PC-9 (cell line): ENCODE results near the gene IL17RE. TPM values are rescaled to one million over a fixed set of nuclear protein-coding genes. Genes with fewer than 3 reads are reported as not detected.
"Not testable (repeated sequence)": the region's sequence is repeated elsewhere in the genome, so short reads cannot be mapped to it uniquely, and the experiment has no call there.

Experiments
- BruUV-seq: library from RNA; stranded (reverse); fragments of 400-500 nt; replicated peaks from 2 replicates; lab custom pipeline; 2021; lab: Mats Ljungman, UMichigan
- CTCF ChIA-PET: fragments of 300-600 bp; sonication (Branson Sonifier 250); formaldehyde crosslinking; loops from one replicate; lab custom pipeline; 2022; ENCODE audit warnings: antibody characterized with exemption; lab: Charles Lee
- POLR2A ChIA-PET: fragments of 300-600 bp; sonication (Branson Sonifier 250); formaldehyde crosslinking; loops from one replicate; lab custom pipeline; 2022; ENCODE audit warnings: antibody characterized with exemption; ENCODE audit not compliant: unreplicated experiment; lab: Charles Lee
- DNase-seq, 2 experiments: peaks; one replicate each; pipeline versions ENCODE4 v3.0.0 to v3.0.0-alpha.2; 2015 to 2022; ENCODE audit warnings: mixed read lengths in 1 of 2
- H2AFZ ChIP-seq: fragments of 200-600 bp; sonication (generic); 2 replicates; pipeline ENCODE4 v1.8.1; 2017; ENCODE audit warnings: antibody characterized with exemption
- H3F3A ChIP-seq: fragments of 200-600 bp; sonication (generic); 2 replicates; pipeline ENCODE4 v1.8.1; 2017; ENCODE audit warnings: antibody characterized with exemption, mild to moderate bottlenecking, low read depth; ENCODE audit not compliant: insufficient read depth
- H3K27ac ChIP-seq: fragments of 200-600 bp; sonication (generic); 2 replicates; pipeline ENCODE4 v1.6.1; 2016; ENCODE audit warnings: mixed run types
- H3K27me3 ChIP-seq: fragments of 200-600 bp; sonication (generic); 2 replicates; pipeline ENCODE4 v1.6.1; 2016; ENCODE audit warnings: low read depth, mixed run types; ENCODE audit not compliant: insufficient read depth
- H3K36me3 ChIP-seq: fragments of 200-600 bp; sonication (generic); 2 replicates; pipeline ENCODE4 v1.6.1; 2016; ENCODE audit warnings: low read depth, mixed run types
- H3K4me1 ChIP-seq: fragments of 200-600 bp; sonication (generic); replicated peaks from 2 replicates; pipeline ENCODE4 v1.6.1; 2016; ENCODE audit warnings: mixed run types; ENCODE audit not compliant: insufficient read depth
- H3K4me2 ChIP-seq: fragments of 200-600 bp; sonication (generic); 2 replicates; pipeline ENCODE4 v1.6.1; 2017; ENCODE audit warnings: mixed run types
- H3K4me3 ChIP-seq: fragments of 200-600 bp; sonication (generic); 2 replicates; pipeline ENCODE4 v1.6.1; 2016; ENCODE audit warnings: mixed run types
- H3K79me2 ChIP-seq: fragments of 200-600 bp; sonication (generic); 2 replicates; pipeline ENCODE4 v1.6.1; 2017; ENCODE audit warnings: low read depth, mixed run types
- H3K9me2 ChIP-seq: fragments of 200-600 bp; sonication (generic); 2 replicates; pipeline ENCODE4 v1.8.1; 2017; ENCODE audit warnings: mild to moderate bottlenecking; ENCODE audit not compliant: insufficient read depth
- H3K9me3 ChIP-seq: fragments of 200-600 bp; sonication (generic); 2 replicates; pipeline ENCODE4 v1.8.1; 2016; ENCODE audit warnings: low read depth; ENCODE audit not compliant: insufficient read depth
- H4K20me1 ChIP-seq: fragments of 200-600 bp; sonication (generic); 2 replicates; pipeline ENCODE4 v1.8.1; 2017; ENCODE audit not compliant: insufficient read depth
- CTCF ChIP-seq: fragments of 200-600 bp; sonication (generic); conservative IDR thresholded peaks from 2 replicates; pipeline ENCODE4 v1.6.1; 2017; ENCODE audit warnings: mixed run types, antibody characterized with exemption, mild to moderate bottlenecking, moderate library complexity
- EZH2 ChIP-seq: fragments of 200-600 bp; sonication (generic); IDR thresholded peaks from 2 replicates; pipeline ENCODE4 v1.8.0; 2017; ENCODE audit warnings: antibody characterized with exemption, low read depth
- intact Hi-C: fragments of 100-400 bp; cut with micrococcal nuclease; formaldehyde crosslinking; loops from one replicate; pipeline ENCODE4 v1.10.0; 2022; ENCODE audit not compliant: unreplicated experiment
- total RNA-seq: library from RNA; stranded (reverse); gene quantifications from 2 replicates; pipeline ENCODE4 v1.2.3, GENCODE V29; 2021

IL17RE gene
- total RNA-seq, 1 experiment from 2014 or later, result 23.8 TPM

- TF ChIP-seq CTCF, result no peak
- no peak for TF ChIP-seq EZH2
- ChIA-PET CTCF (interaction anchor here (0.6 to 1.1 kb wide), 3 partner anchors 46 to 1191 kb away, joined by 3 to 14 read pairs (median 4); partner anchors contain the start of gene IL17RC), POLR2A (interaction anchor here (0.5 to 0.7 kb wide), 5 partner anchors 27 to 1370 kb away, joined by 3 to 18 read pairs (median 10); partner anchors contain the start of genes LMCD1 and RPUSD3)
- Histone ChIP-seq H3F3A (peaks cover 18% of the 10 kb centered on the region), H3K27me3 (no peaks in the 10 kb centered on the region), H3K79me2 (no peaks in the 10 kb centered on the region), H3K4me3 (no peak overlapping the region), H3K27ac (peak overlapping the region; percentile 69), H3K36me3 (no peaks in the 10 kb centered on the region), H2AFZ (no peak overlapping the region), H3K9me2 (no peaks in the 10 kb centered on the region), H3K4me2 (peak overlapping the region; percentile 3), H3K4me1 (peaks cover 31% of the 10 kb centered on the region), H4K20me1 (no peaks in the 10 kb centered on the region), H3K9me3 (no peaks in the 10 kb centered on the region)
- BruUV-seq, result no TSS peak
- intact Hi-C loops, result no loop called here
- DNase-seq, result peak; percentile 22 to 67
Measured at GRCh38 chr3:9870978-9871377, 31.7 kb upstream of the IL17RE start.

DNA sequence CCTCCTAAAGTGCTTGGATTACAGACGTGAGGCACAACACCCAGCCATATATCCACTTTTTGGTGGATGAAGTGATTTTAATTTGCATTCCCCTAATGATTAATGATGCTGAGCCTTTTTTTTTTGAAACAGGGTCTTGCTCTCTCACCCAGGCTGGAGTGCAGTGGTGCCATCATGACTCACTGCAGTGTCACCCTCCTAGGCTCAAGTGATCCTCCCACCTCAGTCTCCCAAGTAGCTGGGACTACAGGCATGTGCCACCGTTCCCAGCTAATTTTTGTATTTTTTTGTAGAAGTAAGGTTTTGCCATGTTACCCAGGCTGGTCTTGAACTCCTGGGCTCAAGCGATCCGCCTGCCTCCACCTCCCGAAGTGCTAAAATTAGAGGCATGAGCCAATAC is 30.6 kb upstream of the IL17RE start:
- Histone ChIP-seq H3K4me1 (peaks cover 31% of the 10 kb centered on the region), H3F3A (peaks cover 18% of the 10 kb centered on the region)
- H2AFZ ChIP-seq, H3K9me3 ChIP-seq, H3K36me3 ChIP-seq, H3K27ac ChIP-seq, H3K4me3 ChIP-seq, H3K4me2 ChIP-seq, POLR2A ChIA-PET, H4K20me1 ChIP-seq, BruUV-seq, DNase-seq, H3K9me2 ChIP-seq, H3K27me3 ChIP-seq, intact Hi-C loops, H3K79me2 ChIP-seq: not testable (repeated sequence)
- CTCF ChIA-PET, result interaction anchor here (1.1 kb wide), 1 partner anchor 45 kb away, joined by 3 read pairs; the partner anchor contains the start of gene IL17RC

- ChIA-PET POLR2A (no interaction called here), CTCF (interaction anchor here (0.6 kb wide), 1 partner anchor 376 kb away, joined by 3 read pairs; no protein-coding TSS in a partner anchor)
- BruUV-seq, result no TSS peak
- H3K4me1 ChIP-seq, result peaks cover 51% of the 10 kb centered on the region
- no peaks in the 10 kb centered on the region for H3K9me2 ChIP-seq
- H3K4me3 ChIP-seq, result no peak overlapping the region
- H3K79me2 ChIP-seq, result no peaks in the 10 kb centered on the region
- no peaks in the 10 kb centered on the region for H3K9me3 ChIP-seq
- no peak overlapping the region for H2AFZ ChIP-seq
- H3K36me3 ChIP-seq, result no peaks in the 10 kb centered on the region
- intact Hi-C loops, result no loop called here
- H4K20me1 ChIP-seq, result no peaks in the 10 kb centered on the region
- H3K27me3 ChIP-seq, result no peaks in the 10 kb centered on the region
- peaks cover 16% of the 10 kb centered on the region for H3F3A ChIP-seq
- peak overlapping the region; percentile 1; the same call in 1 of the 2 replicates for H3K27ac ChIP-seq
- TF ChIP-seq CTCF, result no peak
- TF ChIP-seq EZH2, result no peak
- H3K4me2 ChIP-seq, result no peak overlapping the region
- DNase-seq, result no peak
Measured at GRCh38 chr3:9875448-9875847, 27.2 kb upstream of the IL17RE start.

- DNase-seq, POLR2A ChIA-PET, H3K36me3 ChIP-seq, intact Hi-C loops, H2AFZ ChIP-seq, H4K20me1 ChIP-seq, H3K4me2 ChIP-seq, H3K9me3 ChIP-seq, H3K27me3 ChIP-seq, H3K27ac ChIP-seq, CTCF ChIA-PET, H3K4me3 ChIP-seq, H3K9me2 ChIP-seq, H3K79me2 ChIP-seq, BruUV-seq: not testable (repeated sequence)
- H3F3A ChIP-seq, result peaks cover 11% of the 10 kb centered on the region; the same call in 1 of the 2 replicates
- H3K4me1 ChIP-seq, result peaks cover 43% of the 10 kb centered on the region
Measured at GRCh38 chr3:9876255-9876654, 26.4 kb upstream of the IL17RE start.
